ENCODE results near the gene HINT1. TPM values are rescaled to one million over a fixed set of nuclear protein-coding genes. Genes with fewer than 3 reads are reported as not detected.

Gene HINT1
- total and polyA plus RNA-seq, 9 of the 15 experiments (the other 6 are each of a cell fraction or from before 2014, with no cell fraction given): 296 to 1,027 (median 500) TPM

DNA sequence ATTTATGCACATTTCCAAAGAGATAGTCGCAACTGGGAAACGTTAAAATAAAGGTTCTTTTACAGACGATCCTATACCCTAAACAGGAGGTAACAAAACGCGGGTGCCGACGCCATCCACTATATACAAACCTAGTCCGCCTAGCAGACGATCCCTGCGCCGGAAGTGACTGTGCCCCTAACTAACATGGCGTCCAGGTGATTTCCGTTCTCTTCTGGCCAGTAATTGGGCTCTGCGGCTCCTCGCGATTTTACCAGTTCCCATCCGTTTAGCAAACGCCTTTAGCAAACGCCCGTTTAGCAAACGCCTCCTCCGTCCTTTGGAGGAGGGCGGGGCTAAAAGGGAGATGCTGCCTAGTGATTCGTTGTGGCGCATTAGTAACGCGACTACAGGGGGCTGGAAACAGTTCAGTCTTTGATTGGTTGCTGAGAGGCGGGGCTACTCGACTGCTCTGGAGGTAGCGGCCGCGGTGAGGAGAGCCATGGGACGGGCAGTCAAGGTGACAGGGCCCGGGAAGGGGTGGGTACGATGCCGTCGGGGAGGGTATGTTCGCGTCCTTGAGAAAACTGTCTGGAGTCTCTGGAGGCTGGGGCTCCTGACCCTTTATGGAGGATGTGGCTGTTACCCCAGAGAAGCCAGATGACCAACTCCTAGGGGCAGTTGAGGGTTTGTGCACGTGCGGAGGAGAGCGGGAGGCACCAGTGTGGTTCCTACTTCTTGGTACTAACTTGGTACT, 5.7 kb upstream of the HINT1 start, which contains the start of gene LYRM7 (continued):
- no peak for TF ChIP-seq CCNT2 (IDR thresholded peaks at IDR 0.05; ENCODE audit: borderline replicate concordance, extremely low read depth, insufficient read length, low read depth, low read length)
- no peak for TF ChIP-seq SNRNP70 (optimal IDR thresholded peaks at IDR 0.05; ENCODE audit: low read depth, low read length)
- TF ChIP-seq HIVEP1 (CRISPR knock-in tag; IDR thresholded peaks at IDR 0.05): no peak
- peak; percentile 59; the same call in 1 of the 2 replicates for TF ChIP-seq ZNF395 (CRISPR knock-in tag; IDR thresholded peaks at IDR 0.05)
- TF ChIP-seq CREB1 (IDR thresholded peaks at IDR 0.05): peak; percentile 98
- TF ChIP-seq CREB1 (CRISPR knock-in tag; IDR thresholded peaks at IDR 0.05): peak; percentile 94
- TF ChIP-seq ERF (CRISPR knock-in tag; IDR thresholded peaks at IDR 0.05): no peak
- no peak for TF ChIP-seq TEAD4 (IDR thresholded peaks at IDR 0.05; ENCODE audit: low read length)
- TF ChIP-seq TEAD4 (CRISPR knock-in tag; IDR thresholded peaks at IDR 0.05; ENCODE audit: borderline replicate concordance): no peak
- no peak for TF ChIP-seq ZNF518B (CRISPR knock-in tag; IDR thresholded peaks at IDR 0.05)
- no peak; a peak in 1 of 4 replicates for TF ChIP-seq FOXA3 (CRISPR knock-in tag; conservative IDR thresholded peaks at IDR 0.05 in 1 of 2, IDR thresholded peaks at IDR 0.05 in 1 of 2)
- no peak for TF ChIP-seq RHOXF2B (CRISPR knock-in tag; conservative IDR thresholded peaks at IDR 0.05)
- no peak for TF ChIP-seq RUNX1 (IDR thresholded peaks at IDR 0.05; ENCODE audit: low read depth)
- no peak for TF ChIP-seq NFATC3 (IDR thresholded peaks at IDR 0.05)
- TF ChIP-seq NR0B1 (IDR thresholded peaks at IDR 0.05; ENCODE audit: partially characterized antibody): no peak
- no peak for TF ChIP-seq ZNF79 (CRISPR knock-in tag; IDR thresholded peaks at IDR 0.05; ENCODE audit: low read depth)
- TF ChIP-seq IRF2 (CRISPR knock-in tag; IDR thresholded peaks at IDR 0.05): no peak
- TF ChIP-seq, protein P1, sequence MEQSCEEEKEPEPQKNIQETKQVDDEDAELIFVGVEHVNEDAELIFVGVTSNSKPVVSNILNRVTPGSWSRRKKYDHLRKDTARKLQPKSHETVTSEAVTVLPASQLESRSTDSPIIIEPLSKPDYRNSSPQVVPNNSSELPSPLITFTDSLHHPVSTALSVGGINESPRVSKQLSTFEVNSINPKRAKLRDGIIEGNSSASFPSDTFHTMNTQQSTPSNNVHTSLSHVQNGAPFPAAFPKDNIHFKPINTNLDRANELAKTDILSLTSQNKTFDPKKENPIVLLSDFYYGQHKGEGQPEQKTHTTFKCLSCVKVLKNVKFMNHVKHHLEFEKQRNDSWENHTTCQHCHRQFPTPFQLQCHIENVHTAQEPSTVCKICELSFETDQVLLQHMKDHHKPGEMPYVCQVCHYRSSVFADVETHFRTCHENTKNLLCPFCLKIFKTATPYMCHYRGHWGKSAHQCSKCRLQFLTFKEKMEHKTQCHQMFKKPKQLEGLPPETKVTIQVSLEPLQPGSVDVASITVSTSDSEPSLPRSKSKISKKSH (CRISPR knock-in tag; IDR thresholded peaks at IDR 0.05): no peak
- no peak for TF ChIP-seq TAF15 (IDR thresholded peaks at IDR 0.05; ENCODE audit: low read depth, low read length)
- TF ChIP-seq THRAP3 (IDR thresholded peaks at IDR 0.05; ENCODE audit: borderline replicate concordance): no peak

Data from K562 (cell line).